K562 (cell line): ENCODE measurements around the gene ZCCHC4. TPM values are rescaled to one million over a fixed set of nuclear protein-coding genes. Genes with fewer than 3 reads are reported as not detected.

ENCODE experiments used
- ATAC-seq: fragments of 200-7000 bp; cut with Tn5 transposase; 3 replicates; pipeline ENCODE4 v1.9.1; 2020; ENCODE audit warnings: moderate library complexity
- BruUV-seq: library from RNA; stranded (reverse); fragments of 400-500 nt; replicated peaks from 2 replicates; lab custom pipeline; 2021; lab: Mats Ljungman, UMichigan
- CTCF ChIA-PET: fragments of 300-600 bp; formaldehyde crosslinking; extraction: SDS; loops from one replicate; lab custom pipeline; 2021; ENCODE audit warnings: low intra/inter-chr PET ratio; lab: Yijun Ruan, JAX
- POLR2A ChIA-PET: fragments of 300-600, 350-650 bp; sonication (Branson Sonifier 250); formaldehyde crosslinking; extraction: SDS; loops from one replicate; lab custom pipeline; 2021; ENCODE audit warnings: antibody characterized with exemption, inconsistent platforms; lab: Yijun Ruan, JAX
- DNase-seq, 4 experiments: peaks; one replicate each; pipeline versions ENCODE4 v3.0.0 to v3.0.0-alpha.2; 2011 to 2018; ENCODE audit warnings: low spot score in 3 of 4, mixed read lengths in 3 of 4; ENCODE audit errors: extremely low read depth in 1 of 4
- FAIRE-seq: peaks from 2 replicates; lab custom pipeline; 2011; peaks lifted over from hg19 to GRCh38; lab: Jason Lieb, UNC
- H2AFZ ChIP-seq: 2 replicates; pipeline ENCODE4 v1.6.0; 2011; ENCODE audit warnings: low read depth, low read length, control low read depth, inconsistent platforms
- H3K27ac ChIP-seq: fragments of 200-600 bp; 3 replicates; pipeline ENCODE4 v1.8.0; 2011; ENCODE audit warnings: low read depth, mild to moderate bottlenecking, control low read depth, inconsistent platforms, low read length, moderate library complexity, mixed read lengths; ENCODE audit errors: extremely low read depth
- H3K27me3 ChIP-seq, 2 experiments: fragments of 300-600 bp in 1 of 2; 2 replicates in 1 of 2; 3 replicates in 1 of 2; pipeline versions ENCODE4 v1.6.0 to v1.8.0; 2011; ENCODE audit warnings: inconsistent platforms in 2 of 2, low read length in 2 of 2, mild to moderate bottlenecking in 1 of 2, mixed read lengths in 1 of 2, moderate library complexity in 1 of 2; ENCODE audit not compliant: control insufficient read depth in 2 of 2, insufficient read depth in 2 of 2
- H3K36me3 ChIP-seq: fragments of 300-600 bp; 3 replicates; pipeline ENCODE4 v1.8.0; 2011; ENCODE audit warnings: mild to moderate bottlenecking, low read length, inconsistent platforms; ENCODE audit not compliant: control insufficient read depth, insufficient read depth
- H3K4me1 ChIP-seq, 2 experiments: fragments of 200-600 bp in 1 of 2; replicated peaks in 1 of 2; 2 replicates in 1 of 2; 3 replicates in 1 of 2; pipeline versions ENCODE4 v1.5.1 to v1.8.0; 2011; ENCODE audit warnings: inconsistent platforms in 2 of 2, low read length in 2 of 2, mild to moderate bottlenecking in 1 of 2, mixed read lengths in 1 of 2, moderate library complexity in 1 of 2; ENCODE audit not compliant: control insufficient read depth in 2 of 2, insufficient read depth in 2 of 2
- H3K4me2 ChIP-seq: 2 replicates; pipeline ENCODE4 v1.6.1; 2011; ENCODE audit warnings: low read length, control low read depth, inconsistent platforms, mixed read lengths; ENCODE audit not compliant: insufficient read depth
- H3K4me3 ChIP-seq: fragments of 200-600 bp; sonication (generic), shearing (Covaris generic); 2 replicates; pipeline ENCODE4 v1.5.1; 2016; ENCODE audit warnings: control low read depth, inconsistent platforms
- H3K79me2 ChIP-seq: fragments of 200-600 bp; 3 replicates; pipeline ENCODE4 v1.8.0; 2011; ENCODE audit warnings: low read length, inconsistent platforms; ENCODE audit not compliant: control insufficient read depth, insufficient read depth
- H3K9ac ChIP-seq, 2 experiments: 2 replicates each; pipeline versions ENCODE4 v1.6.0 to v1.6.1; 2011; ENCODE audit warnings: low read depth in 2 of 2, low read length in 2 of 2, control low read depth in 1 of 2, inconsistent platforms in 1 of 2, mild to moderate bottlenecking in 1 of 2, mixed read lengths in 1 of 2; ENCODE audit not compliant: insufficient read depth in 1 of 2
- H3K9me1 ChIP-seq: one replicate; pipeline ENCODE4 v1.6.0; 2011; ENCODE audit warnings: inconsistent platforms, mild to moderate bottlenecking, low read length, moderate library complexity; ENCODE audit not compliant: control insufficient read depth, insufficient read depth
- H3K9me3 ChIP-seq: replicated peaks from 2 replicates; pipeline ENCODE4 v1.5.1; 2011; ENCODE audit warnings: low read depth, low read length, inconsistent platforms; ENCODE audit not compliant: control insufficient read depth, insufficient read depth
- H4K20me1 ChIP-seq: replicated peaks from 2 replicates; pipeline ENCODE4 v1.6.1; 2011; ENCODE audit warnings: low read length, inconsistent platforms, mixed read lengths; ENCODE audit not compliant: control insufficient read depth, insufficient read depth
- TBL1XR1 ChIP-seq, 2 experiments: IDR thresholded peaks; 2 replicates each; pipeline ENCODE4 v1.6.1; 2012; ENCODE audit warnings: improper control_type of control experiment in 2 of 2, low read length in 2 of 2, mild to moderate bottlenecking in 1 of 2
- ZNF133 ChIP-seq: fragments of 250-450 bp; sonication (Bioruptor Pico); IDR thresholded peaks from 2 replicates; pipeline ENCODE4 v1.4.0; 2020; ENCODE audit warnings: mild to moderate bottlenecking
- WGBS: fragments of 100-300 bp; shearing (Covaris generic); methylation state at CpG from one replicate; pipeline ENCODE4 v1.1.6; 2016; ENCODE audit warnings: low coverage, mixed read lengths; ENCODE audit not compliant: insufficient coverage; ENCODE audit errors: missing lambda C conversion rate; 5-methylcytosine and 5-hydroxymethylcytosine counted together
- in situ Hi-C: fragments of 300-500 bp; cut with MboI; formaldehyde crosslinking; loops from 4 replicates; pipeline ENCODE4 v1.15.0; 2018; ENCODE audit warnings: inconsistent platforms, mixed read lengths
- intact Hi-C: fragments of 100-400 bp; cut with micrococcal nuclease; formaldehyde crosslinking; loops from 2 replicates; pipeline ENCODE4 v1.14.2; 2022
- polyA plus RNA-seq, 8 experiments: library from polyadenylated mRNA; depleted of rRNA in 4 of 8; stranded (reverse) in 5 of 8; unstranded in 3 of 8; fragments of >200 nt; fragmentation: Nextera tagmentation in 2 of 8; fragmentation: Illumina TruSeq in 1 of 8; extraction: Ambion mirVana in 2 of 8; extraction: Trizol in 1 of 8; gene quantifications; 2 replicates each; pipeline versions ENCODE4 v1.2.1 to v1.2.3, GENCODE V29; 2011 to 2014; ENCODE audit warnings: inconsistent platforms in 1 of 8, missing spikeins in 1 of 8
- total RNA-seq, 7 experiments: library from RNA; depleted of rRNA in 6 of 7; stranded (reverse); fragments of >200 nt in 6 of 7; fragmentation: Illumina TruSeq in 2 of 7; extraction: Trizol in 2 of 7; gene quantifications; 2 replicates each; pipeline versions ENCODE4 v1.2.1 to v1.2.3, GENCODE V29; 2011 to 2021; ENCODE audit warnings: low replicate concordance in 1 of 7
- TF ChIP-seq, protein P1 (sequence below), 2 experiments: fragments of 450-650 bp; conservative IDR thresholded peaks; 2 replicates each; pipeline ENCODE4 v1.6.1; 2017; ENCODE audit warnings: mild to moderate bottlenecking in 2 of 2, moderate library complexity in 2 of 2

ZCCHC4 gene
- total and polyA plus RNA-seq, 9 of the 15 experiments (the other 6 are each of a cell fraction or from before 2014, with no cell fraction given) = 5.3 to 26.1 (median 15.2) TPM

DNA sequence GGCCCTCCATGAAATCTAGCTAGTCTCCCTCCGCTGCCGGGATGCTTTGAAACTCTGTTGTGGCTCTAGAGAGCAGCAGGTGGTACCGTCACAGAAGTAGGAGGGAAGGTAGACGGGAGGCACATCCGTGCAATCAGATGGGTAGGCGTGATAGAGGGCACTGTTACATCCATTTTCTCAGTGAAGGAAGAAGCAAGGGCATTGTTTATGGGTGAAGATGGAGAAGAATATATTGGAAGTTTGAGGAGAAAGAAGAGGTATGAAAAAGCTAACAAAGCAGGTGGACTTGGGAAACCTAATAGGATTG, 65.8 kb downstream of the ZCCHC4 start:
- no peaks in the 10 kb centered on the region for H3K27me3 ChIP-seq
- peaks cover 4% of the 10 kb centered on the region; the same call in 1 of the 2 replicates for H3K9me3 ChIP-seq
- in situ Hi-C loops (loop anchor here (10.0 kb wide), 1 partner anchor 394 kb away; no protein-coding TSS in a partner anchor), intact Hi-C loops (loop anchor here (5.0 kb wide), 1 partner anchor 66 kb away; the partner anchor contains the start of gene ZCCHC4)
- H2AFZ ChIP-seq = peak overlapping the region; percentile 97; the same call in 1 of the 2 replicates
- H3K4me1 ChIP-seq = peaks cover 17% of the 10 kb centered on the region in 2 experiments; a peak in 4 of 5 replicates
- H3K4me3 ChIP-seq = peak overlapping the region; percentile 69
- H3K36me3 ChIP-seq = peaks cover 38% of the 10 kb centered on the region
- H4K20me1 ChIP-seq = no peaks in the 10 kb centered on the region
- ChIA-PET POLR2A (no interaction called here), CTCF (no interaction called here)
- H3K9me1 ChIP-seq = no peaks in the 10 kb centered on the region
- peak overlapping the region; percentile 95 for H3K4me2 ChIP-seq
- H3K27ac ChIP-seq = no peak overlapping the region
- H3K79me2 ChIP-seq = peaks cover 33% of the 10 kb centered on the region
- H3K9ac ChIP-seq = peak overlapping the region in 1 of 2 experiments; percentile 76; a peak in 1 of 4 replicates
- no peak for ATAC-seq
- no peak for DNase-seq
- WGBS = 16% methylated on average over 6 of the region's 6 CpGs
- TF ChIP-seq, protein P1, sequence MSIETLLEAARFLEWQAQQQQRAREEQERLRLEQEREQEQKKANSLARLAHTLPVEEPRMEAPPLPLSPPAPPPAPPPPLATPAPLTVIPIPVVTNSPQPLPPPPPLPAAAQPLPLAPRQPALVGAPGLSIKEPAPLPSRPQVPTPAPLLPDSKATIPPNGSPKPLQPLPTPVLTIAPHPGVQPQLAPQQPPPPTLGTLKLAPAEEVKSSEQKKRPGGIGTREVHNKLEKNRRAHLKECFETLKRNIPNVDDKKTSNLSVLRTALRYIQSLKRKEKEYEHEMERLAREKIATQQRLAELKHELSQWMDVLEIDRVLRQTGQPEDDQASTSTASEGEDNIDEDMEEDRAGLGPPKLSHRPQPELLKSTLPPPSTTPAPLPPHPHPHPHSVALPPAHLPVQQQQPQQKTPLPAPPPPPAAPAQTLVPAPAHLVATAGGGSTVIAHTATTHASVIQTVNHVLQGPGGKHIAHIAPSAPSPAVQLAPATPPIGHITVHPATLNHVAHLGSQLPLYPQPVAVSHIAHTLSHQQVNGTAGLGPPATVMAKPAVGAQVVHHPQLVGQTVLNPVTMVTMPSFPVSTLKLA (conservative IDR thresholded peaks at IDR 0.05) = no peak
- TF ChIP-seq TBL1XR1 (IDR thresholded peaks at IDR 0.05; ENCODE audit: low read length in 2 of 2) = 0 out of 4 replicates have a peak, but pooled peaks of 1 of the 2 experiments have one; percentile 1
- no peak for TF ChIP-seq ZNF133
- BruUV-seq = no TSS peak
- no peak for FAIRE-seq
